Ramos (cell line): ENCODE data around the gene POPDC2.

ENCODE experiments used
- in situ Hi-C: fragments of 300-500 bp; cut with MboI; formaldehyde crosslinking; loops from one replicate; pipeline ENCODE4 v1.14.3; 2022; ENCODE audit warnings: low sequenced_read_pairs; ENCODE audit not compliant: unreplicated experiment

The POPDC2 gene

GRCh38 chr3:119660474-119661440 lies at the start of gene POPDC2:
Gene POPDC2 (minus strand): TSS chr3:119660589. CDS start chr3:119660423, 166 bp downstream.
- in situ Hi-C loops, result no loop called here

GRCh38 chr3:119703820-119704531 lies 43.6 kb upstream of the POPDC2 start:
- in situ Hi-C loops, result no loop called here

GRCh38 chr3:119702530-119703527 lies 42.4 kb upstream of the POPDC2 start, which contains the start of gene CFAP91:
Gene CFAP91 (plus strand): TSS chr3:119703022. CDS start chr3:119703099, 77 bp downstream.
- in situ Hi-C loops, result no loop called here

- in situ Hi-C loops, result no loop called here
Observed at GRCh38 chr3:119700920-119701734, 40.7 kb upstream of the POPDC2 start.

- in situ Hi-C loops, result no loop called here
Observed at GRCh38 chr3:119700269-119700919, 40.0 kb upstream of the POPDC2 start.

- in situ Hi-C loops, result loop anchor here (25.0 kb wide), 1 partner anchor 810 kb away; no protein-coding TSS in a partner anchor
Observed at GRCh38 chr3:119697394-119697793, 37.0 kb upstream of the POPDC2 start.

- in situ Hi-C loops, result loop anchor here (25.0 kb wide), 1 partner anchor 808 kb away; no protein-coding TSS in a partner anchor
Observed at GRCh38 chr3:119695480-119695879, 35.1 kb upstream of the POPDC2 start.

- in situ Hi-C loops, result loop anchor here (25.0 kb wide), 1 partner anchor 803 kb away; no protein-coding TSS in a partner anchor
Observed at GRCh38 chr3:119690043-119690656, 29.8 kb upstream of the POPDC2 start.

- in situ Hi-C loops, result loop anchor here (25.0 kb wide), 1 partner anchor 796 kb away; no protein-coding TSS in a partner anchor
Observed at GRCh38 chr3:119683421-119683820, 23.0 kb upstream of the POPDC2 start.

GRCh38 chr3:119681279-119681678 lies 20.9 kb upstream of the POPDC2 start:
- in situ Hi-C loops, result loop anchor here (25.0 kb wide), 1 partner anchor 794 kb away; no protein-coding TSS in a partner anchor

- in situ Hi-C loops, result loop anchor here (25.0 kb wide), 1 partner anchor 793 kb away; no protein-coding TSS in a partner anchor
Observed at GRCh38 chr3:119679874-119680273, 19.5 kb upstream of the POPDC2 start.

- in situ Hi-C loops, result loop anchor here (25.0 kb wide), 1 partner anchor 791 kb away; no protein-coding TSS in a partner anchor
Observed at GRCh38 chr3:119678209-119678608, 17.8 kb upstream of the POPDC2 start.

- in situ Hi-C loops, result loop anchor here (25.0 kb wide), 1 partner anchor 790 kb away; no protein-coding TSS in a partner anchor
Observed at GRCh38 chr3:119677641-119677934, 17.2 kb upstream of the POPDC2 start.

- in situ Hi-C loops, result loop anchor here (25.0 kb wide), 1 partner anchor 790 kb away; no protein-coding TSS in a partner anchor
Observed at GRCh38 chr3:119676771-119677640, 16.6 kb upstream of the POPDC2 start, which contains the start of gene COX17. Gene COX17 (minus strand): TSS chr3:119677406. CDS start chr3:119677310, 96 bp downstream.

- in situ Hi-C loops, result loop anchor here (25.0 kb wide), 1 partner anchor 789 kb away; no protein-coding TSS in a partner anchor
Observed at GRCh38 chr3:119676020-119676419, 15.6 kb upstream of the POPDC2 start.

- in situ Hi-C loops, result loop anchor here (25.0 kb wide), 1 partner anchor 788 kb away; no protein-coding TSS in a partner anchor
Observed at GRCh38 chr3:119675188-119675874, 14.9 kb upstream of the POPDC2 start.
